Fibroblast of peridontal ligament (primary cell): ENCODE measurements around the gene AK8.

ENCODE experiments used
- DNase-seq: peaks from one replicate; pipeline ENCODE4 v3.0.0-alpha.2; 2010; ENCODE audit errors: extremely low read depth

AK8 gene

DNA sequence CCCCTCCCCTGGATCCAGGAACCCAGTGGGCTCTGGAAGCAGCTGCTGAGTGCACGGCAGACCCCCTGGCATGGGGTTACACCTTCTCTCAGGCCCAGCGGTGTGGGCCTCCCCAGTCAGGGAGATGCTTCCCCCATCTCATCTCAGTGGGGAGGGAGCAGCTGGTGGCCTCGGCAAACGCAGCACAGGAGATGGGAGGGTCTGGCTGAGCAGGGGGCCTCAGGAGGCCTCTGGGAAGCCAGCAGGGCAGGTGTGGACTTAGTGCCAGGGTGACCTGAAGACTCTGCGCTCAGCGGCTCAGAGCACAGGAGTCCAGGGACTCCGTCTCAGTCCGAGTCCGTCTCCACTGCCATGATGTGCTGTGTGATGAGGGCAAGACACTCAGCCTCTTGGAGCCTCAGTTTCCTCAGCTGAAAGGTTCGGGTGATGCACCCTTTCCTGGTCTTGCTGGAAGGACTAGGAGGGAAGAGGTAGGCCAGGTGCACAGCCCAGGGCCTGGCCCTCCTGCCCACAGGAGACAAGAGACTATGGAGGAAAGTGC lies 107.2 kb downstream of the AK8 start:
- DNase-seq: no peak

GRCh38 chr9:132769906-132770769 lies 107.9 kb downstream of the AK8 start:
- DNase-seq: peak; percentile 67

GRCh38 chr9:132768932-132769905 lies 108.9 kb downstream of the AK8 start:
- peak; percentile 60 for DNase-seq

DNA sequence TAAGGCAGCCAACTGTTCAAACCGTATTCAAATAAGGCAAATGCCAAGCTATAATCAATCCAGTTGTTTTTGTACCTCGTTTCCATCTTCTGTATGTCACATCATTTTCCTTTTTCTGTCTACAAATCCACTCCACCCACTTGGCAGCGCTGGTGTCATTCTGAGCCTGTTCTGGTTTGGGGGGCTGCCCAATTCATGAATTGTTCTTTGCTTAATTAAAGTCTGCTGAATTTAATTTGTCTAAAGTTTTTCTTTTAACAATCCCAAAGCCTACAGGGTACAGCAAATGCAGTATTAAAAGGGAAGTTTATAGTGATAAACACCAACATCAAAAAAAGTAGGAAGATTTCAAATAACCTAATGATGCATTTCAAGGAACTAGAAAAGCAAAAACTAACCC lies 114.5 kb downstream of the AK8 start:
- no peak for DNase-seq

DNA sequence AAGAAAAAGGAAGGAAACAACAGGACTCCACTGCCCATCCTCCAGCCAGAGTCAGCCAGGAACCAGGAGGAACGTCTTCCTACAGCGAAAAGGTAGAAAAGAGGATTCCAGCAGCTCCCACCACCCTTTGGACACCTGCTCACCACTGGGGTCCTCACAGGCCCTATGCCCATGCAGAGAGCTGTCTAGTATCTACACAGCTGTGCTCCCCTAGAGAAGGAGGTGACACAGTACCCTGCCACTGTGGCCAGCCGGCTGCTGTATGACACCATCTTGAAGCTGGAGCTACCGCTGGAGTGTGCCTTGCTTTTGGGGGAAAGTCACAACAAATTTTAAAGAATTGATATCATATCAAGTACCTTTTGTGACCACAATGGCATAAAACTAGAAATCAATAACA lies 115.2 kb downstream of the AK8 start:
- no peak for DNase-seq

DNA sequence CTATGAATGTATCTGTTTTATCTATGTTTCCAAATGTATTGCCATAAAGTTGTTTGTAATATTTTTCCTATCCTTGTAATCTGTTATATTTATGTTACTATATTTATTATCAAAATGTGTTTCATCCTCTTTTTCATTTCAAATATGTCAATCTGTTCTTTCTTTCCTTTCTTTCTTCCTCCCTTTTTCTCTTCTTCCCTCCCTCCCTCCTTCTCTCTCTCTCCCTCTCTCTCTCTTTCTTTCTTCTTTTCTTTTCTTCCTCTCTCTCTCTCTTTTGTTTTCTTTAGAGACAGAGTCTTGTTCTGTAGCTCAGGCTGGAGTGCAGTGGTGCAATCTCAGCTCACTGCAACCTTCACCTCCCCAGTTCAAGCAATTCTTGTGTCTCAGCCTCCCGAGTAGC lies 116.5 kb downstream of the AK8 start:
- DNase-seq: no peak

DNA sequence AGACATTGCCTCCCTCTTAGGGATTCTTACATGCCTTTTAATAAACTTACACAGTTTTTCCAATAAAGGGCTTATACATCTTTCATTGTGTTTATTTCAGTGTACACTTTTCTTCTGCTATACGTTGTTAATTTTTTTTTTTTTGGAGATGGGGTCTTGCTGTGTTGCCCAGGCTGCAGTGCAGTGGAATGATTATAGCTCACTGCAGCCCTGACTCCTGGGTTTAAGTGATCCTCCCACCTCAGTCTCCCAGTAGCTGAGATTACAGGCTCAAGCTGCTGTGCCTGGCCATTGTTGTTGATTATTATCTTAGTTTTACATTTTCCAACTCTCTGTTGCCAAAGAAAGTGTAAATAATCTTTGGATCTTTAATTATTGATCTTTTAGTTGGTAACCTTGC lies 118.0 kb downstream of the AK8 start:
- no peak for DNase-seq

- DNase-seq: no peak
Measured at GRCh38 chr9:132757016-132757415, 121.1 kb downstream of the AK8 start.

DNA sequence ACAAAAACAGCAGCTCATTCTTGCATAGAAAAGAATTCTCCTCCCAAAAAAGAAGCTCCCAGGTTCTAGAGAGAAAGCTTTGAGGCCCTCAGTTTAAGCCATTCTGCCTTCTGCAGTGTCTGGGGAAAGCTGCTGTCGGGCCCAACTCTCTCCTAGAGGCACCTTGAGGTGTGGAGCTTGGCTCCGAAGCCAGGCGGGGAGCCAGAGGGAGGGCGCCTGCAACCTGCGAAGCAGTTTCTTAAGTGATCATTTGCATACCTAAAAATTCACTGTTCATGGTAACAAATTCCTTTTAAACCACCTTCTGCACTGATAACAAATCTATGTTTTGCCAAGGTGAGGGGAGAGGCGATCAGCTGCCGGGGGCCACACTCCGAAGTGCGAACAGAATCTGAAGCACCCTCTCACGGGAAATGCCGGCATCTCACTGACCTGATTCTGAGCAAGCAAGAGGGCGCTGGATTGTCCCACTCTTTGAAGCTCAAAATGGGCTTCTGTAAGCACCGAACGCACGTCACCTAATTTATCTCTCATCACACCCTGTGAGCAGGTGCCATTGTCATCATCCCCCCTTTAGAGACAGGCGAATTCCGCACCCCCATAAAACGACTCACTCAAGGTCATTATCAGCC lies 121.8 kb downstream of the AK8 start:
- no peak for DNase-seq

GRCh38 chr9:132755096-132755495 lies 123.0 kb downstream of the AK8 start:
- no peak for DNase-seq

- no peak for DNase-seq
Measured at GRCh38 chr9:132754236-132754635, 123.8 kb downstream of the AK8 start.

DNA sequence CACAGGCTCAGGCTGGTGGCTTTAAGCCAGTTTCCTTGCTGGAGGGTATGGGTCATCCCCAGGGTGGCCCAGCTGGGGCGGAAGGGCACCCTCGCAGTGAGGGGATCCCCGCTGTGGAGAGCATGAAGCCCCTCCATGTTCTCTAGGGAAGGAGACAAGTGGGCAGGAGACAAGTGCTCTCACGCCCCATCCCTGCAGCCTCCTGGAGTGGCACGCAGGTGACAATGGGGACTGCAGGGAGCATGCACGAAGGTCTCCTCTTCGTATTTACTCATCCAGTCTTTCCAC lies 124.5 kb downstream of the AK8 start:
- DNase-seq: no peak

GRCh38 chr9:132752877-132753592 lies 125.0 kb downstream of the AK8 start:
- no peak for DNase-seq

GRCh38 chr9:132750668-132751067 lies 127.4 kb downstream of the AK8 start:
- no peak for DNase-seq

DNA sequence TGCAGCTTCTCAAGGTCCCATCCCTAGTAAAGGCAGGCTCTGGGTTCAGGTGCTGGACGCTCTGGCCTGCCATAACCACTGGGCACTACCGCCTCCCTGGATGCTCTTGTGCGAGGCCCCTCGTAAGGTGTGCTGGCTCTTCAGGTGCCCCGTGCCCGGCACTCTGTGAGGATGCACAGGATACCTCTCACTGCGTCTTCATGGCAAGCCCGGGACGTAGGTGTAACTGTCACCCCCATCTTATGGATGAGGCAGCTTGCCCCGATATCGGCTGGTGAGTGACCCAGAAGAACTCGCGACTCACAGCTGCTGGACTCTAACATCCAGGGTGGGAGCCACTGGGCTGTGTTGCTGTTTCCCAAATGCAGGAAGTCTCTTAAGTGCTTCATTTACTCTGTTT lies 128.8 kb downstream of the AK8 start:
- no peak for DNase-seq

DNA sequence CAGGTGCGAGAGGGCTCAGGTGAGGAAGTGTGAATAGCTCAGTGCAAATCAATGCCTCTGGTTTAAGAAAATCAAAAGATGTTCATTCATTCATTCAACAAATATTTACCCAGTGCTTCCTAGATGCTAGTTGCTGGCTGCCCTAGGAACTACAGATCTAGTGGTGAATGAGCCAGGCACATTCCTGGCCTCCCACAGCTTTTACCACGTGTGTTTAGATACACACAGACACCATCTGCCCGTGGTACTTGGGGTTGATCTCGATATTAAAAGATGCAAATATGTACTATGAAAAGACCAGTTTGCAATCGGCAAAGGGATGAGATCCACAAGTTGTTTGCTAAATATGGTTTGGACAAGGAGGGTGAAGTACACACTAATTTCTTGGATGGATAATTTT lies 129.6 kb downstream of the AK8 start:
- DNase-seq: no peak

DNA sequence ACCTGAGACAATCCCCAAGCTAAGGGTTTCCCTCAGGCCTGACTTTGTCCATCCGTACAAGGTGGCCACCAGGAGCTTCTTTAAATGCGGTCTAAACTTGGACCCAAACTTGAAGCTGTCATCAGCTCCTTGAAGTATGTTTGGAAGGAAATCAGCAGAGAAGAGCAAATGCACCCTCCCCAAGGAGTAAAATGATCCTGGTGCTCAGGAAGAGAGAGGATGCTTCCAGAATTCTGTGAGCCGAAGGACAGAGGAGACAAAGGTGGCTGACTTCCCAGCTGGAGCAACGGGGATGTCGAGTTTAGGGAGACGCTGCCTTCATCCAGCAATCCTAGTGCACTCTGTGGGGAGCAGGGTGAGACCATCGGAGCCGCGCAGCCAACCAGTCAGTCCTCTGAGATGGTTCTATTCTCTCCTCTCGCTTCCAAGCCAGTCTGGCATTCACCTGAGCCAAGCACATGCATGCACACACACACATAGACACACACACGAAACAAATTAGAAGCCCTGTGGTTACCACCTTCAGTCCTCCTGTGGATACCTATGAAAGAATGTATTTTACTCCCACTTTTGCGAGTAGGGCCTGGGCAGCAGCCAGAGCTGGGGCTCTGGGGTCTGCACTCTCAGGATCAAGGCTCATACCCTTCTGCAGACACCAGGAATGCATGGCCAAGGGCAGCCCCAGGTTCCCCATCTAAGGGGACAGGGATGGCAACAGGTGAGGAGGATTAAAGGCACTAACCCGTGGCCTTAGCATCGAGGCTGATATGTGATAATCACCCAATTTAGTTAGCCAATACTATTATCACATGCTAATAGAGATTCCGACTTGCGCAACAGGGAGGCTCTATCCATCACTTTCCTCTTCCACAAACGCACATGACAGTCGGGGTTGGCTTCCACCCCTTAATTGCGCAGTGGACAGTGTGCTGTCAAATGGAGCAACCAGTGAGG lies 132.1 kb downstream of the AK8 start:
- no peak for DNase-seq

DNA sequence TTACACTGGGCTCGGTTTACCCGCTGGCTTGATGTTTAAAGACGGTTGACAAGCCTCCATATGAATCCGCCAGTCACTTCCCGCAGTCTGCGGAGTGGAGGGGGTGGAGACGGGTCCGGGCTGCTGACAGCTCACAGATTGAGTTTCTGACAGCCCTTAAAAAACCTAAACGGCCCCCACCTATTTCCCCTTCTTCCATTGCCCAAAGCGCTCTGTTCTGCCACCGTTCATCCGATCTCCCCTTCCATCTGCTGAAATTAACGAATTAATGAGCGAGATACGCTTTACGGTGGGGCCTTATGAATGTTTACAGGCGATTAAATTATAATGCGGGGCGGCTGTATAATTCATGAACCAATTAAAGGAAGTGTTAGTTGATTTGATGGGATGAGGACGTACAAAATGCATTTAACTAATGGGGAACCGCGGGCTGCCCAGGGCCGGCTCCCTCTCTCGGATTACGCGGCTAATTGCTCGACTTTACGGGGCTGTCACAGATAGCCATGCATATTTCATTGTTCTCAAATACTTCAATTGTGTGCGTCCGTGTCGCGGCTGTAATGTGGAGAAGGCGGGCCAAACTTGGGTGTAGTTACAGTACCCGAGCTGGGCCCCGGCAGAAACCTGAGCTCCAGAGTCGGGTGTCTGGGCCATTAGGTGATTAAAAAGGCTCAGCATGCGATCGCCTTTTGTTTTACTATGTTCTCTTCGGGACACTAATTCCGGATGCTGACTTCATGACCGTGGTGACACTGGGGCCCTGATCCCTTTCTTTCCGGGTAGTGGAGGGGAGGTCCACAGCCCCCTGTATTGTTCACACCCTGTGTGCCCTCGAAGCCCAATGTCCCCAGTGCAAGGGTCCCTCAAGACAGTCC lies 133.0 kb downstream of the AK8 start:
- no peak for DNase-seq

- no peak for DNase-seq
Measured at GRCh38 chr9:132743931-132744479, 134.1 kb downstream of the AK8 start.
